ENCODE measurements around the gene UBE3A.
"Not testable (repeated sequence)": the region's sequence is repeated elsewhere in the genome, so short reads cannot be mapped to it uniquely, and the experiment has no call there.

UBE3A gene

GRCh38 chr15:25437777-25438600 is 835 bp downstream of the UBE3A start:
- peak; percentile 22 for DNase-seq

- DNase-seq = no peak
Observed at GRCh38 chr15:25436707-25437106, 2.1 kb downstream of the UBE3A start.

- DNase-seq = no peak
Observed at GRCh38 chr15:25435474-25436243, 3.2 kb downstream of the UBE3A start.

GRCh38 chr15:25433118-25433865 is 5.5 kb downstream of the UBE3A start:
- DNase-seq = no peak

- no peak for DNase-seq
Observed at GRCh38 chr15:25431836-25432561, 6.8 kb downstream of the UBE3A start.

- no peak for DNase-seq
Observed at GRCh38 chr15:25427861-25428260, 11.0 kb downstream of the UBE3A start.

- no peak for DNase-seq
Observed at GRCh38 chr15:25426896-25427610, 11.8 kb downstream of the UBE3A start.

- DNase-seq = no peak
Observed at GRCh38 chr15:25424073-25424472, 14.8 kb downstream of the UBE3A start.

GRCh38 chr15:25422021-25422420 is 16.8 kb downstream of the UBE3A start:
- no peak for DNase-seq

GRCh38 chr15:25418202-25418601 is 20.6 kb downstream of the UBE3A start:
- DNase-seq = no peak

- DNase-seq = no peak
Observed at GRCh38 chr15:25417604-25418003, 21.2 kb downstream of the UBE3A start.

GRCh38 chr15:25416693-25417092 is 22.1 kb downstream of the UBE3A start:
- DNase-seq = peak; percentile 26

- DNase-seq = no peak
Observed at GRCh38 chr15:25415707-25416106, 23.1 kb downstream of the UBE3A start.

GRCh38 chr15:25415217-25415616 is 23.6 kb downstream of the UBE3A start:
- no peak for DNase-seq

GRCh38 chr15:25410649-25411048 is 28.2 kb downstream of the UBE3A start:
- no peak for DNase-seq

GRCh38 chr15:25409731-25410130 is 29.1 kb downstream of the UBE3A start:
- DNase-seq = not testable (repeated sequence)

- no peak for DNase-seq
Observed at GRCh38 chr15:25408929-25409328, 29.9 kb downstream of the UBE3A start.

GRCh38 chr15:25408428-25408827 is 30.4 kb downstream of the UBE3A start:
- DNase-seq = no peak

- DNase-seq = no peak
Observed at GRCh38 chr15:25407950-25408349, 30.9 kb downstream of the UBE3A start.

GRCh38 chr15:25406846-25407245 is 32.0 kb downstream of the UBE3A start:
- no peak for DNase-seq

- no peak for DNase-seq
Observed at GRCh38 chr15:25406261-25406660, 32.6 kb downstream of the UBE3A start.

GRCh38 chr15:25403771-25404170 is 35.1 kb downstream of the UBE3A start:
- no peak for DNase-seq
